HepG2 (cell line): ENCODE data around the gene TP53TG5. TPM values are rescaled to one million over a fixed set of nuclear protein-coding genes. Genes with fewer than 3 reads are reported as not detected.
A peak's percentile ranks its signal among the peaks of the same experiment; 100 is the strongest.

Experiments
- ELF1 ChIP-seq: sonication (generic); formaldehyde crosslinking; IDR thresholded peaks from 2 replicates; pipeline ENCODE4 v1.4.0; 2020; ENCODE audit warnings: missing genetic modification reagents
- HCFC1 ChIP-seq: fragments of 150-350 bp; IDR thresholded peaks from 2 replicates; pipeline ENCODE4 v1.6.1; 2014; ENCODE audit warnings: low read depth, low read length
- HINFP ChIP-seq: sonication (generic); formaldehyde crosslinking; IDR thresholded peaks from 2 replicates; pipeline ENCODE4 v1.4.0; 2020; ENCODE audit warnings: low read depth, mild to moderate bottlenecking, missing genetic modification reagents
- JUN ChIP-seq: sonication (generic); formaldehyde crosslinking; IDR thresholded peaks from 2 replicates; pipeline ENCODE4 v1.4.0; 2020; ENCODE audit warnings: mild to moderate bottlenecking, missing genetic modification reagents
- KAT8 ChIP-seq: IDR thresholded peaks from 2 replicates; pipeline ENCODE4 v1.6.1; 2016; ENCODE audit warnings: missing genetic modification reagents, missing compliant biosample characterization
- NFYC ChIP-seq: IDR thresholded peaks from 2 replicates; pipeline ENCODE4 v1.6.1; 2016; ENCODE audit warnings: missing genetic modification reagents, missing compliant biosample characterization
- NR2F6 ChIP-seq, 2 experiments: IDR thresholded peaks; 2 replicates each; pipeline ENCODE4 v1.6.1; 2016; ENCODE audit warnings: antibody characterized with exemption in 1 of 2, mild to moderate bottlenecking in 1 of 2
- PHF21A ChIP-seq: sonication (generic); formaldehyde crosslinking; IDR thresholded peaks from 2 replicates; pipeline ENCODE4 v1.5.0; 2020; ENCODE audit warnings: mild to moderate bottlenecking, missing genetic modification reagents
- SNAPC2 ChIP-seq: sonication (generic); formaldehyde crosslinking; IDR thresholded peaks from 2 replicates; pipeline ENCODE4 v1.8.1; 2022; ENCODE audit warnings: mild to moderate bottlenecking, missing genetic modification reagents
- TFAP4 ChIP-seq: sonication (generic); IDR thresholded peaks from 2 replicates; pipeline ENCODE4 v1.6.1; 2016; ENCODE audit warnings: low read depth, borderline replicate concordance
- ZBTB1 ChIP-seq: sonication (generic); formaldehyde crosslinking; IDR thresholded peaks from 2 replicates; pipeline ENCODE4 v1.4.0; 2020; ENCODE audit warnings: missing genetic modification reagents, borderline replicate concordance
- ZFP36 ChIP-seq: fragments of 150-350 bp; IDR thresholded peaks from 2 replicates; pipeline ENCODE4 v1.6.1; 2018; ENCODE audit warnings: borderline replicate concordance, low read length, low read depth; ENCODE audit not compliant: partially characterized antibody
- ZNF552 ChIP-seq: sonication (generic); formaldehyde crosslinking; IDR thresholded peaks from 2 replicates; pipeline ENCODE4 v1.9.0; 2022; ENCODE audit warnings: missing genetic modification reagents, mild to moderate bottlenecking, borderline replicate concordance
- ZNF629 ChIP-seq: sonication (generic); formaldehyde crosslinking; conservative IDR thresholded peaks from 2 replicates; pipeline ENCODE4 v1.5.0; 2020; ENCODE audit warnings: missing genetic modification reagents
- ZNF709 ChIP-seq: sonication (generic); formaldehyde crosslinking; IDR thresholded peaks from 2 replicates; pipeline ENCODE4 v1.5.0; 2020; ENCODE audit warnings: mild to moderate bottlenecking, missing genetic modification reagents
- ZNF713 ChIP-seq: sonication (generic); formaldehyde crosslinking; IDR thresholded peaks from 2 replicates; pipeline ENCODE4 v1.4.0; 2020; ENCODE audit warnings: mild to moderate bottlenecking, missing genetic modification reagents
- ZNF772 ChIP-seq: sonication (generic); formaldehyde crosslinking; IDR thresholded peaks from 2 replicates; pipeline ENCODE4 v1.5.0; 2020; ENCODE audit warnings: mild to moderate bottlenecking, missing genetic modification reagents
- ZNF782 ChIP-seq: sonication (generic); formaldehyde crosslinking; IDR thresholded peaks from 2 replicates; pipeline ENCODE4 v1.4.0; 2020; ENCODE audit warnings: missing genetic modification reagents, mild to moderate bottlenecking, borderline replicate concordance
- ZNF792 ChIP-seq: IDR thresholded peaks from 2 replicates; pipeline ENCODE4 v1.6.1; 2016
- ZNF878 ChIP-seq: sonication (generic); formaldehyde crosslinking; IDR thresholded peaks from 2 replicates; pipeline ENCODE4 v1.8.1; 2023; ENCODE audit warnings: mild to moderate bottlenecking, missing genetic modification reagents, moderate library complexity
- ZSCAN31 ChIP-seq: sonication (generic); formaldehyde crosslinking; IDR thresholded peaks from 2 replicates; pipeline ENCODE4 v1.5.0; 2020; ENCODE audit warnings: low read depth, mild to moderate bottlenecking, missing genetic modification reagents
- polyA plus RNA-seq, 8 experiments: library from polyadenylated mRNA; depleted of rRNA in 3 of 8; stranded (reverse) in 7 of 8; unstranded in 1 of 8; fragments of >200 nt; fragmentation: Illumina TruSeq in 4 of 8; extraction: Trizol in 4 of 8; gene quantifications; 2 replicates each; pipeline versions ENCODE4 v1.2.1 to v1.2.3, GENCODE V29; 2011 to 2016; ENCODE audit warnings: low read depth in 4 of 8, missing spikeins in 1 of 8, mixed read lengths in 1 of 8; ENCODE audit not compliant: insufficient read depth in 1 of 8
- total RNA-seq, 5 experiments: library from RNA; depleted of rRNA; stranded (reverse); fragments of >200 nt; fragmentation: Illumina TruSeq; extraction: Trizol; gene quantifications; 2 replicates each; pipeline ENCODE4 v1.2.3, GENCODE V29; 2016; ENCODE audit warnings: low read depth in 1 of 5
- TF ChIP-seq, protein P1 (sequence below): sonication (generic); formaldehyde crosslinking; IDR thresholded peaks from 2 replicates; pipeline ENCODE4 v1.5.0; 2020; ENCODE audit warnings: missing genetic modification reagents, mild to moderate bottlenecking, borderline replicate concordance
- TF ChIP-seq, protein P2 (sequence below): sonication (generic); formaldehyde crosslinking; IDR thresholded peaks from 2 replicates; pipeline ENCODE4 v1.4.0; 2020; ENCODE audit warnings: missing genetic modification reagents, borderline replicate concordance

TP53TG5 gene
- total and polyA plus RNA-seq, 2 of the 13 experiments (the other 11 are each of a cell fraction or from before 2014, with no cell fraction given), result 0.11 TPM; not detected in 1

- TF ChIP-seq ZSCAN31 (CRISPR knock-in tag) (0 out of 2 replicates have a peak, but pooled peaks have one; percentile 36), ZNF772 (CRISPR knock-in tag) (0 out of 2 replicates have a peak, but pooled peaks have one; percentile 50), ELF1 (CRISPR knock-in tag) (peak; percentile 41; the same call in 1 of the 2 replicates), ZNF782 (no peak), PHF21A (CRISPR knock-in tag) (no peak), KAT8 (CRISPR knock-in tag) (0 out of 2 replicates have a peak, but pooled peaks have one; percentile 55), JUN (CRISPR knock-in tag) (no peak), ZNF878 (CRISPR knock-in tag) (no peak), ZNF709 (CRISPR knock-in tag) (no peak), HINFP (CRISPR knock-in tag) (0 out of 2 replicates have a peak, but pooled peaks have one; percentile 27), ZFP36 (peak; percentile 4), NFYC (CRISPR knock-in tag) (0 out of 2 replicates have a peak, but pooled peaks have one; percentile 10), ZNF629 (CRISPR knock-in tag) (0 out of 2 replicates have a peak, but pooled peaks have one; percentile 24), NR2F6 (IDR thresholded peaks at IDR 0.05) (peak; percentile 20; the same call in 1 of the 2 replicates), NR2F6 (CRISPR knock-in tag; IDR thresholded peaks at IDR 0.05) (peak; percentile 69), HCFC1 (0 out of 2 replicates have a peak, but pooled peaks have one; percentile 30), TFAP4 (peak; percentile 28; the same call in 1 of the 2 replicates), ZNF792 (CRISPR knock-in tag) (peak; percentile 39; the same call in 1 of the 2 replicates), ZBTB1 (CRISPR knock-in tag) (no peak), SNAPC2 (CRISPR knock-in tag) (no peak), ZNF552 (CRISPR knock-in tag) (no peak), ZNF713 (CRISPR knock-in tag) (no peak)
- TF ChIP-seq, protein P1, sequence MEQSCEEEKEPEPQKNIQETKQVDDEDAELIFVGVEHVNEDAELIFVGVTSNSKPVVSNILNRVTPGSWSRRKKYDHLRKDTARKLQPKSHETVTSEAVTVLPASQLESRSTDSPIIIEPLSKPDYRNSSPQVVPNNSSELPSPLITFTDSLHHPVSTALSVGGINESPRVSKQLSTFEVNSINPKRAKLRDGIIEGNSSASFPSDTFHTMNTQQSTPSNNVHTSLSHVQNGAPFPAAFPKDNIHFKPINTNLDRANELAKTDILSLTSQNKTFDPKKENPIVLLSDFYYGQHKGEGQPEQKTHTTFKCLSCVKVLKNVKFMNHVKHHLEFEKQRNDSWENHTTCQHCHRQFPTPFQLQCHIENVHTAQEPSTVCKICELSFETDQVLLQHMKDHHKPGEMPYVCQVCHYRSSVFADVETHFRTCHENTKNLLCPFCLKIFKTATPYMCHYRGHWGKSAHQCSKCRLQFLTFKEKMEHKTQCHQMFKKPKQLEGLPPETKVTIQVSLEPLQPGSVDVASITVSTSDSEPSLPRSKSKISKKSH (CRISPR knock-in tag), result peak; percentile 40; the same call in 1 of the 2 replicates
- TF ChIP-seq, protein P2, sequence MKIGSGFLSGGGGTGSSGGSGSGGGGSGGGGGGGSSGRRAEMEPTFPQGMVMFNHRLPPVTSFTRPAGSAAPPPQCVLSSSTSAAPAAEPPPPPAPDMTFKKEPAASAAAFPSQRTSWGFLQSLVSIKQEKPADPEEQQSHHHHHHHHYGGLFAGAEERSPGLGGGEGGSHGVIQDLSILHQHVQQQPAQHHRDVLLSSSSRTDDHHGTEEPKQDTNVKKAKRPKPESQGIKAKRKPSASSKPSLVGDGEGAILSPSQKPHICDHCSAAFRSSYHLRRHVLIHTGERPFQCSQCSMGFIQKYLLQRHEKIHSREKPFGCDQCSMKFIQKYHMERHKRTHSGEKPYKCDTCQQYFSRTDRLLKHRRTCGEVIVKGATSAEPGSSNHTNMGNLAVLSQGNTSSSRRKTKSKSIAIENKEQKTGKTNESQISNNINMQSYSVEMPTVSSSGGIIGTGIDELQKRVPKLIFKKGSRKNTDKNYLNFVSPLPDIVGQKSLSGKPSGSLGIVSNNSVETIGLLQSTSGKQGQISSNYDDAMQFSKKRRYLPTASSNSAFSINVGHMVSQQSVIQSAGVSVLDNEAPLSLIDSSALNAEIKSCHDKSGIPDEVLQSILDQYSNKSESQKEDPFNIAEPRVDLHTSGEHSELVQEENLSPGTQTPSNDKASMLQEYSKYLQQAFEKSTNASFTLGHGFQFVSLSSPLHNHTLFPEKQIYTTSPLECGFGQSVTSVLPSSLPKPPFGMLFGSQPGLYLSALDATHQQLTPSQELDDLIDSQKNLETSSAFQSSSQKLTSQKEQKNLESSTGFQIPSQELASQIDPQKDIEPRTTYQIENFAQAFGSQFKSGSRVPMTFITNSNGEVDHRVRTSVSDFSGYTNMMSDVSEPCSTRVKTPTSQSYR, result peak; percentile 43; the same call in 1 of the 2 replicates
These were observed 4.6 kb downstream of the TP53TG5 start (continued) for GRCh38 chr20:45373353-45374100.
